Colon (tissue), 2 donors: ENCODE measurements around the gene KLHL22.
"Not testable (repeated sequence)": the region's sequence is repeated elsewhere in the genome, so short reads cannot be mapped to it uniquely, and the experiment has no call there.

Experiments used
- FAIRE-seq: peaks from 2 replicates; lab custom pipeline; 2012; peaks lifted over from hg19 to GRCh38; lab: Jason Lieb, UNC
- donor health status: control.
- donor health status: control.

The KLHL22 gene

GRCh38 chr22:20524004-20524481 is 28.4 kb upstream of the KLHL22 start:
- no peak for FAIRE-seq

DNA sequence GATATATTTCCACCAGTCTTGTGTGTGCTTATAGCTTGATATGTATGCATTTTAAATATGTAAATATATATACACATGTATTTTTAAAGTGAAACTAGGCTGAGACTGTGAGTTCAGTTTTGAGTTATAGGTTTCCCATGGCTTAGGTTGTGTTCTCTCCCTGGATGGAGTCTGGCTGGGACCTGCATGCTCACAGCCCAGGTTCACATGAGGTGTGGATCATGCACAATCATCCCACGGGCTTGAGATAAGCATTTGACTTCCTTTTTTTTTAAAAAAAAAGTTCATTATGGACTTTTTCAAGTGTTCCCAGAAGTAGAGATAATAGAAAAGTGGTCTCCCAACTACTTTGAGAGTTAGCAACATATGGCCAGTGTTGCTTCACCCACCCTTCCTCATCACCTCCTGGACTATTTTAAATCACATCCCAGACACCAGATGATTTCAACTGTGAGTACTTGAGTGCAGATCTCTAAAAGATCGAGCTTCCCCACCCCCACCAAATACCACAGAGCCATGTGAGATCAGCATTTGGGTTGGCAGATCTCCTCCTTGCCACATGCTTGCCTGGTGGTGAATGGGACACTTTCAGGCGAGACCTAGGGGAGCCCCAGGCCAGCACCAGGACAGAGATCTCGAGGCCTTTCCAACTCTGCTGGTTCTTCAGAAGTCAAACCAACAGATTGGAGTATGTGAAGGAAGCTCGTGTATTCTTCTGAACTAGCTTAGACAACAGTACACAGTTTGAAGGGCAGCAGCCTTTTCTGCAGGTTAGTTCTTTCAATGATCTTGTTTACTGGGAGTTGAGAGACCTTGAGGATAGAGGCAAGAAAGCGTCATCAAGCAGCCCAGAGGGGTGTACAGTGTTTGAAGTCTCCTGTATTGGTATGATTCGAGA is 27.7 kb upstream of the KLHL22 start:
- FAIRE-seq: no peak

DNA sequence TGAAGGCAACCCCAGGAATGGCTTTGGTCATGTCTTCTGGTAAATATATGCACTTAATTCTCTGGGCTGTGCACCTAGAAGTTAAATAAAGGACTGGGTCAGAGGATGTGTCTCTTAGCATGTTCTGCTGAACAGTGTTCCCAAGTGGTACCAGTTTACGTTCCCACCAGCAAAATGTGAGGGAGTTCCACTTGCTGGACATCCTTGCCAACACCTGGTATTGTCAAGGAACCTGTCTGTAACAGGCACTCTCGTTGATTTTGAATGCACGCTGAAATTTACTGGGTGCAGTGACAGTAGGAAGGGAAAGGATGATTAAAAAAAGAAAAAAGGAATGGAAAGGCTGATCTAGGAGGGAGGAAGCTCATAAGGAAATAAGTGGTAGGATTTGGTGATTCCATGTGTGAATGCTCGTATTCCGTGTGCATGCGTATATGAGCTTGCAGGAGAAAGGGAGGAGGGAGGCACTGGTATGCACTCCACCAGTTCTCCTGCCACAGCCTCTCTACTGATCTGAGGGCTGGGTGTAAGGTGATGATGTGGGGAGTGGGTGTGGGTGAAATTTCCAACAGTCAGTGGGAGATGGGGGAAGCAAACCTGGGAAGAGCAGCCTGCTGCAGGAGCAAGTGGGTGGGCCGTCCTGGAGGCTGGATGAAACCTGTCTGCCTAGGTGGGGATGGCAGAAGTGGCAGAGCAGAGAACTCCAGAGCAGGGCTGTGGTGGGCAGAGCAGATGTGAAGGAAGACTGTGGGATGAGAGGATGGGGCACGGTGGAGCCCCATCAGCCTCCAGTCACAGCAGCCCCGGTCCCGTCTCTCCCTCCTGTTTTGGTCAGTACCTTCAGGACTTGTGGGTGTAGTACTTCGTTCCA is 26.8 kb upstream of the KLHL22 start:
- no peak for FAIRE-seq

DNA sequence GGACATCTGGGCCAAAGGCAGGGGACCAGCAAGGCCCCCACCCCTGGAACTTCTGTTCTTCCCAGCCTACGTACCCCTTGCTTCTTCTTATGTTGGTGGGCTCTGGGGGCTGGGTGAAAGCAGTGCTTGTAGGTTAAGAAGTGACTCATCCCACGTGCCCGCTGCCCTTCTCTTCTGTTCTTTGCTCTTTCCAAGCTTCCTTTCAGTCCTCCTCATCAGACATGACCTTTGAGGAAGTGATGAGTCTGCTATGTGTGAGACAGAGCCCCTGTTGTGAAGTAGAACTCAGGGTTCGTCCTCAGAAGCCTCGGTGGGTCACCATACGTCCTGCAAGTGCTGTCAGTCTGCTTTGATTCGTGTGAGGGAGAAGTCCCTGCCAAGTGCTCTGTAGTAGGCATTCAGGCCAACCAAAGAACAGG is 24.5 kb upstream of the KLHL22 start:
- FAIRE-seq: no peak

- FAIRE-seq: no peak
Measured at GRCh38 chr22:20519558-20519957, 24.0 kb upstream of the KLHL22 start.

- no peak for FAIRE-seq
Measured at GRCh38 chr22:20517841-20518592, 22.4 kb upstream of the KLHL22 start.

DNA sequence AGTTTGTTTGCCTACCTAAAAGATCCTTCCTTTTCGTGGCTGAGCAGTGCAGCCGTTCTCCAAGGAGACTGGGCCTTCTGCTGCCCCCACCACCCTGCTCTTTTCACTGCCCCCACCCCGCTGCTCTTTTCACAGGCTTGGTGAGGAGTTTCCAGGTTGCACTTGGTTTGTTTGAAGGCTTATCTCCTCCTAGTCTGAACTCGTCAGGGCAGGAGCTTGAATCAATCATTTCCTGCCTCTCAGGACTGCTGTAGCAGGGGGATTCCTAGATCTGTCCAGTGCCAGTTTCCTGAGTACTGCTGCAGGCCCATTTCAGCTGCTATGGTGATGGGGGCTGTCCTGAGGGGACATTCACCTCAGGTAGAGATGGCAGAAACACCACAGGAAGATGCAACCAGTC is 21.8 kb upstream of the KLHL22 start:
- no peak for FAIRE-seq

GRCh38 chr22:20516399-20516798 is 20.8 kb upstream of the KLHL22 start:
- no peak for FAIRE-seq

- FAIRE-seq: no peak
Measured at GRCh38 chr22:20514658-20515406, 19.2 kb upstream of the KLHL22 start.

DNA sequence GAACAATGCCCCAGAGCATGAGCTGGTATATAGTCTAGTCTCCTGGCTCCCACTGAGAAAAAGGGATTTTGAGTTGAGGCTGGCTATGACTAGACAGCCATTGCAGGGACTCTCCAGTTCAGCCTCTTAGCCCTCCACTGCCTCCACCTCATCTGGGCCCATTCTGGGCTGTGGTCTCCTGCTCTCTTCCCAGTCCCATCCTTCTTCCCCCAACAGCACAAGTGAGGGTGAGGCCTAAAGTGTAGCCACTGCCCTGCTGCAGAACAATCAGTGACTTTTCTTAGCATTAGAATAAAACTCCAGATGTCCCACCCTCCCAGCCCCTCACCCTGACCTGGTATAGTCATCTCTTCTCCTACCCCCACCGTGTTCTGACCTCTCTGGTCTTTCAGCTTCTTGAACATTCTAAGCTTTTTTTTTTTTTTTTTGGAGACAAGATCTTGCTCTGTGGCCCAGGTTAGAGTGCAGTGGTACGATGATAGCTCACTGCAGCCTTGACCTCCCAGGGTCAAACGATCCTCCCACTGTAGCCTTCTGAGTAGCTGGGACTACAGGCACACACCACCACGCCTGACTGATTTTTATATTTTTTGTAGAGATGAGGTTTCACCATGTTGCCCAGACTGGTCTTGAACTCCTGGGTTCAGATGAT is 16.1 kb upstream of the KLHL22 start:
- no peak for FAIRE-seq

- no peak for FAIRE-seq
Measured at GRCh38 chr22:20510811-20511577, 15.4 kb upstream of the KLHL22 start.

DNA sequence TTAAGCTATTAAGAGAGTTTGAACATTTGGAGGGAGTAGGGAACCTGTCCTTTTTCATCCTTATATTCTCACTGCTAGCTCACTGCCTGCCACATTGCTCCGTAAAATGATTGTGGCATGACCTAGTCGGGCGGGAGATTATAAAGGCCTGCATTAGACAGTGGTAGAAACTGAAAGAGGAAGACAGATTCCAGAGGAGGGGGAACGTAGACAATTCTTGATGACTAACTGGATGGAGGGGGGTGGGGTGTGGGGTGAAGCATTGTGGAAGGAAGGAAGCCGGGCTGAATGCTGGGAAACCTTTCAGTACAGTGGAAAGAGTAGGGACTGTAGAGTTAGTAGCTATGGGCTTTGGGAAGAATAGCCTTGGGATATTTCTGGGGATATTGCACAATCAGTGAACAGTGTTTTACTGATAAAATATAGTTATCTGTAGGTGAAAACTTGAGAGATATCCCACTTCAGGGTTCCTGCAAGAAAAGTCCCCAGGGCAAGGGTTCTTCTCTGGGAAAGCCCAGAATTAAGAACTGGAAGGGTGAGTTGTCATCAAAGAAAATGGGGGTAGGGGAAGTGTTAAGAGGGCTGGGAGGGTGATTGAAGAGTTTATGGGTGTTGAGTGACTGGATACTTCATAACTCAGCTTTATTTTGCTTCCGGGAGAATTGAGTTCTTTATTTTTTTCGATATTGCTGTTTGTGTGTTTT is 13.9 kb upstream of the KLHL22 start:
- FAIRE-seq: no peak

DNA sequence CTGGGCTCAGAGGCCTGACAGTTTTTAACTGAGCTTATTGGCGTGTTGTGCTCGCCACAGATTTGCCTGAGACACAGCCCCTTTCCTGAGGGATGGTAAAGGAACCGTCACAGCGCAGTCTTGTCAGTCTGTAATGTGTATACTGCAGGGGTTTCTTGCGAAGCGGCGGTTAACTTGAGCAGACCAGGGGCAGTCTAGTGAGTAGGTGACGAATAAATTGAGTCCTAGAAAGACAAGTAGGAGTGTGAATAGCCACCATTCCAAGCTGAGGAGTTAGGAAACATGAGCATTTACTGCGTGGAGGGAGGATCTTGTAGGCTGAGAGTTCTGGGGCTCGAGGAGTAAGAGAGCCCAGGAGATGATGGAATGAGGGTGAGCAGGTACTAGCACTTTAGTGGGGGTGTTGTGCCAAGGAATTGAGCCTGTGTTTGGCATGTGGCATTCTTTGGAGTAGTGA is 13.2 kb upstream of the KLHL22 start:
- no peak for FAIRE-seq

GRCh38 chr22:20508067-20508755 is 12.6 kb upstream of the KLHL22 start:
- not testable (repeated sequence) for FAIRE-seq

DNA sequence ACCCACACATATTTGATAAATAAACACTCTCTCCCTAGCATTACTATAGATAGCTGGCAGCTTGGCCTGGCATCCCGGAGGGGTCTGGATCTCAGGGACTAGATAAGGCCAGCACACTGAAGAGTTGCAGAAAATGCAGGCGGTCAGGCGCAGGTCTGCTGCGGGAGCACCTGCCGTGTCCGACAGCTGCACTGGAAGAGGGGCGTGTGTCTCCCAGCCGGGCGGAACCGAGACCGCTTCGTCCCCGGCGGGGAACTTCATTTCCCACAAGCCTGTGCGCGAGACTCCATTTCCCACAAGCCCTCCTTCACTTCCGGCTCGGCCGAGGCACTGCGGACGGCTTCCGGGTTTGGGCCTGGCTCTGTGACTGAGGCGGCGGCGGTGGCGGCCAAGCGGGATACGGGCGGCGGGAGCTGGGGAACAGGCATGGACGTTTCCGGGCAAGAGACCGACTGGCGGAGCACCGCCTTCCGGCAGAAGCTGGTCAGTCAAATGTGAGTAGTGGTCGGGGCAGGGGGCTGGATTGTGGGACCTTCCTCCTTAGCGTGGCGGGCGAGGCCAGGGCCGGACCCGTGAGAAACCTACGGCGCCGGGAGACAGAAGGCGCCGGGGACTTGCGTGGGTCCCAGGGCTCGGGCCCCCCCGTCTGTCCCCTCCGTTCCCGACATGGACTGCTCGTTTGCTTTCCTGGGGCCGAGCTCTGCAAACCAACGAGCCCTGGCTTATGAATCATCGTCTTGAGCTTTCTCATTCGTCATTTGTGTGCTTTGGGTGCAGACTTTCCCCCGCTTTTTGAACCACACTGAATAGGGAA is 11.9 kb upstream of the KLHL22 start, which contains the start of gene MED15:
TSS of gene MED15 (plus strand) at position 358 of the 814 bp plus-strand sequence. CDS start at position 427, 69 bp downstream.
- no peak for FAIRE-seq

DNA sequence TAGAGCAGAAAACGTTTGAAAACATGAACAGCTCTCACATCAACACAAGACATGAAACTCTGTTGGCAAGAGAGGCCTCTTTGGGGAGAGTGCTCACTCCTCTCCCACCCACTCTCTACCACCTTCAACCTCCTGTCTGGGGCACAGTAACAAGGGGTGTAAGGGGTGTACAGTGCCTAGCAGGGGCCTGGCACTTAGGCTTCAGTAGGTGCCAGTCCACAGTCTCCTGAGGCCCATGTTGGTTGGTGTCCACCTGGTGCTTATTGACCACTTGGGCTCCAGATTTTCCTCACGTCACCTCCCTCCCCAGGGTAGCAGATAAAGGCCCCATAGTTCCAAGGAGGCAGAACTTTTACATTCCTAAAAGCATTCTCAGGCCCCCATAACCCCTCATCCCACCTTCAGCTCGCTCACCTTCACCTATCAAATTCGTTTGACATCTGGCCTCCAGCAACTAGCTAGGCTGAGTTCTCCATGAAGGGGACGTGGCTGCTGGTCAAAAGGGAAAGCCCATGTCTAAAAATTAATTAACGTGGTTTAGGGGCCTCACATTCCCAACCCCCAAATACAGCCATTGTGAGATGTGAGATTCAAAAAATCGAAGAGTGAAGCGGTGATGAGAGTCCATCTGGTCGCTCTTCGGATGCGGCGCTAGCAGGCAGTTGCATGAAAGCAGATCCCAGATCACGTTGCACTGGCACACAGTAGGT is 11.1 kb upstream of the KLHL22 start:
- no peak for FAIRE-seq

DNA sequence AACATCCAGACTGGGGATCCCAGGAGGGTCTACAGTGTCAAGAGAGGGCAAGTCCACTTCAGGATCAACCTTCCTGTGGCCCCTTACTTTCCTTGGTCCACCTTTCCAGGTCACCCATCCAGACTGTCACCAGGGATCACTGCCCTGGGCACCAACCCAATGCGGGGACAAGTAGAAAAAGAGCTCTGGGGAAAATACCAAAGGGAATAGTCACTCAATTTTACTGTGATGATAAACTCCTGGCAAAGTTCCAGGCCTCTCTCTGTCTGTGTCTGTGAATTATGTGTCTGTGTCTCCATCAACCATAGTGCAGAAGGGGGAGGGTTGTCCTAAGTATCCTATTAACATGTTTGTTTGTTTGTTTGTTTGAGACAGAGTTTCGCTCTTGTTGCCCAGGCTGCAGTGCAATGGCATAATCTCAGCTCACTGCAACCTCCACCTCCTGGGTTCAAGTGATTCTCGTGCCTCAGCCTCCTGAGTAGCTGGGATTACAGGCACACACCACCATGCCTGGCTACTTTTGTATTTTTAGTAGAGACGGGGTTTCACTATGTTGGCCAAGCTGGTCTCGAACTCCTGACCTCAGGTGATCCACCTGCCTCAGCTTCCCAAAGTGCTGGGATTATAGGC is 8.8 kb upstream of the KLHL22 start:
- FAIRE-seq: not testable (repeated sequence)
